Mesodermal cell (in vitro differentiated cells): ENCODE measurements around the gene OR52D1. TPM values are rescaled to one million over a fixed set of nuclear protein-coding genes. Genes with fewer than 3 reads are reported as not detected.

Experiments used
- H3K27ac ChIP-seq: 2 replicates; pipeline ENCODE4 v1.7.0; 2013; ENCODE audit warnings: mild to moderate bottlenecking, low read depth, low read length, moderate library complexity; ENCODE audit not compliant: severe bottlenecking
- H3K36me3 ChIP-seq: 2 replicates; pipeline ENCODE4 v1.7.1; 2013; ENCODE audit warnings: mild to moderate bottlenecking, low read length, moderate library complexity; ENCODE audit not compliant: control insufficient read depth, insufficient read depth
- H3K4me1 ChIP-seq: one replicate; pipeline ENCODE4 v1.7.1; 2013; ENCODE audit warnings: mild to moderate bottlenecking, low read length; ENCODE audit not compliant: insufficient read depth, control insufficient read depth, poor library complexity, severe bottlenecking
- H3K4me3 ChIP-seq: 2 replicates; pipeline ENCODE4 v1.7.0; 2013; ENCODE audit warnings: low read length, control low read depth, mild to moderate bottlenecking; ENCODE audit not compliant: insufficient read depth, poor library complexity, severe bottlenecking; ENCODE audit errors: extremely low read depth
- H3K9me3 ChIP-seq: 2 replicates; pipeline ENCODE4 v1.7.1; 2013; ENCODE audit warnings: mild to moderate bottlenecking, low read length, moderate library complexity; ENCODE audit not compliant: control insufficient read depth
- WGBS, 2 experiments: methylation state at CpG; one replicate each; pipeline ENCODE4 v1.1.5; 2013; ENCODE audit warnings: missing lambda C conversion rate in 2 of 2; ENCODE audit not compliant: insufficient coverage in 2 of 2; 5-methylcytosine and 5-hydroxymethylcytosine counted together
- polyA plus RNA-seq, 2 experiments: library from polyadenylated mRNA; stranded (reverse); fragments of 50-300 nt; gene quantifications; one replicate each; pipeline ENCODE4 v1.2.3, GENCODE V29; 2013

Gene OR52D1
- not detected for polyA plus RNA-seq (2013, experiment 1 of 2)
- not detected for polyA plus RNA-seq (2013, experiment 2 of 2)

GRCh38 chr11:5488385-5488784, at the start of gene OR52D1:
TSS of gene OR52D1 (plus strand) at chr11:5488685. CDS start at chr11:5488707, 22 bp downstream.
- Histone ChIP-seq H3K4me1 (no peaks in the 10 kb centered on the region), H3K9me3 (no peaks in the 10 kb centered on the region), H3K36me3 (no peaks in the 10 kb centered on the region), H3K27ac (no peak within 1 kb of the TSS), H3K4me3 (no peak within 1 kb of the TSS)

DNA sequence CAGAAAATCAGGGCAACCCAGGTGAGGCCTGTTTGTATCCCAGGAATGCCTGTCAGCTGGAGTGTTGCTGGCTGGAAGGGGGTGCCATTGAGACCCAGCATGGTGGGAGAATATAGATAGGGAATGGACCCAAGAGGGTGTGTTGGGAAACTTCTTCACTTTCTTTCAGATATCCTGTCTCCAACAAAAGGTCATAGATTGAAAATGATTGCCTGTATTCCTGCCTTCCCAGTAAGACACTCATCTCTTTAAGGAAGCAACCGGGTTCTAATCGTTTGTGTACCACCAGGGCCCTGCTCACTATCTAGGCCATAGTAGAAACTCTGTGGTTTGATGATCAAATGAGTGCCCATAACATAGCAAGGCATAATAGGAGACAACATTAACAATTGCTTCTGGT, 47.1 kb upstream of the OR52D1 start, which contains the start of gene OR51I1:
Gene OR51I1 (minus strand): TSS at position 101 of the 400 bp plus-strand sequence. CDS start 0 bp downstream, at position 101.
- Histone ChIP-seq H3K4me3 (no peak within 1 kb of the TSS), H3K9me3 (no peaks in the 10 kb centered on the region), H3K4me1 (no peaks in the 10 kb centered on the region), H3K27ac (no peak within 1 kb of the TSS), H3K36me3 (no peaks in the 10 kb centered on the region)
- no CpG with 5 or more reads among the region's 2 CpGs for WGBS, 2 experiments

DNA sequence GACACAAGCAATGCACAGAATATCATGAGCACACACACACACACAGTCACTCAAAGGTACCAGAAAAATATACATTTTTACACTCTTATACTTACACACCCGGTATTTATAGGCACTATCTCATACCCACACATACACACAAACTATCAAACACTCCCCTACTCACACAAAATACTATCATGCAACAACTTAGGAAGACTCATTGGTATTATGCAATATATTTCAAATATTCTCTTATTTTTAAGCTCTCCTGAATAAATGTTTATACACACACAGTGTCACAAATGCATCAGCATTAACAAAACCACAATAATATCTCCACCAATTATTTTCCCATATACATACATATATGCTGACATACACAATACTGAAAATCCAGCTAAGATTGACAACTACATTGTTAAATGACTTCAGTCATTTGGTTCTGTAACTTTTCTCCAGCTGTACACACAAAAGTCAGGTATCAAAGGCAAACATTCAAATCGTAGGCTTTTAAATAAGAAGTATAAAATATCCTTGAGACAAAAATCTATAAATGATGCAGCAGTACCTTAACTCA, 44.6 kb upstream of the OR52D1 start:
- Histone ChIP-seq H3K4me3 (no peak overlapping the region), H3K9me3 (no peaks in the 10 kb centered on the region), H3K4me1 (no peaks in the 10 kb centered on the region), H3K36me3 (no peaks in the 10 kb centered on the region), H3K27ac (no peak overlapping the region)
- 67 to 83% methylated on average over 1 of the region's 2 CpGs for WGBS, 2 experiments

DNA sequence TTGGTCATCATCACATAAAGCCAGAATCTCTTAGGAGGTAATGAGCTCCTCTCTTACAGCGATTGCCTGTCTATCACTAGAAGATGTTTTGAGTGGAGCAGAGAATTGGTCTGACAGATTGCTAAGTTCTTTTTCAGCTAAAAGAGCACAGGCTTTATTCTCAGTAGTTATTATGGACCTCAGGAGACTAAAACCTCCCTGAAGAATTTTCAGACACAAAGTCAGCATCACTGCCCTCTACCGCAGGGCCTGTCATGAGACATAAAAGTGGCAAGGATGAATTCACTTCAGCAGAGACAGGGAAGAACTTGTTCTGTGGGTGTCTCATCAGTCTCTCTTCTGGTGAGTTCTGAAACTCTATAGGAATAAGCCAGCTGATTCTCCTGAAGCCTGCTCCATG, 39.5 kb upstream of the OR52D1 start, which contains the start of gene OR51I2:
Gene OR51I2 (plus strand): TSS at position 301 of the 400 bp plus-strand sequence. CDS start 4,166 bp downstream, outside the sequence.
- Histone ChIP-seq H3K36me3 (no peaks in the 10 kb centered on the region), H3K27ac (no peak within 1 kb of the TSS)
- 100% methylated on average over 1 of the region's 2 CpGs; no CpG with 5 or more reads in 1 of the 2 experiments for WGBS, 2 experiments

GRCh38 chr11:5449432-5449831, 39.1 kb upstream of the OR52D1 start:
- Histone ChIP-seq H3K27ac (no peak overlapping the region), H3K4me3 (no peak overlapping the region), H3K9me3 (no peaks in the 10 kb centered on the region), H3K4me1 (no peaks in the 10 kb centered on the region), H3K36me3 (no peaks in the 10 kb centered on the region)
- WGBS, 2 experiments, result 90 to 100% methylated on average over 1 to 2 of the region's 4 CpGs

More for the DNA sequence above, 39.5 kb upstream of the OR52D1 start, which contains the start of gene OR51I2:
- Histone ChIP-seq H3K9me3 (no peaks in the 10 kb centered on the region), H3K4me1 (no peaks in the 10 kb centered on the region), H3K4me3 (no peak within 1 kb of the TSS)

- Histone ChIP-seq H3K9me3 (no peaks in the 10 kb centered on the region), H3K36me3 (no peaks in the 10 kb centered on the region), H3K4me3 (no peak overlapping the region), H3K4me1 (no peaks in the 10 kb centered on the region), H3K27ac (no peak overlapping the region)
- WGBS, 2 experiments, result 84 to 94% methylated on average over 7 to 14 of the region's 14 CpGs
Measured at GRCh38 chr11:5460983-5461621, 27.4 kb upstream of the OR52D1 start.

DNA sequence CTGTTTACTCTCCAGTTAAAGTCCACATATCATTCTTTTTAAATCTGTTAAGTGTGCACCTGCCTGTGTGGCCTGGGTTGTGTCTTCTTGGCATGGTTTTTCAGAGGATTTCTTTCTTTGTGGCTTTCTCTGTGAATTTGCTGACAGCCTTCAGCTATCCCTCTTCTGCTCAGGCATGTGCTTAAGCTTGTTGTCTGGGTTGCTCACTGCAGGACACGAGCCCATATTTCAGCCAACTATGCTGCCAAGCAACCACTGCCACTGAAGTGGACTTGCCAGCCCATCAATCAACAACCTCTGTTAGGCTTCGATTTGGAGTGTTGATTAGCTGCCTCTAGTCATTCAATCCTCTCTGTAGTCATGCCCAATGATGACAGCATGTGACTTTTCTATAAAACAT, 21.0 kb upstream of the OR52D1 start:
- 60 to 67% methylated on average over 1 to 2 of the region's 2 CpGs for WGBS, 2 experiments
- Histone ChIP-seq H3K9me3 (no peaks in the 10 kb centered on the region), H3K27ac (no peak overlapping the region), H3K4me1 (no peaks in the 10 kb centered on the region), H3K4me3 (no peak overlapping the region), H3K36me3 (no peaks in the 10 kb centered on the region)

DNA sequence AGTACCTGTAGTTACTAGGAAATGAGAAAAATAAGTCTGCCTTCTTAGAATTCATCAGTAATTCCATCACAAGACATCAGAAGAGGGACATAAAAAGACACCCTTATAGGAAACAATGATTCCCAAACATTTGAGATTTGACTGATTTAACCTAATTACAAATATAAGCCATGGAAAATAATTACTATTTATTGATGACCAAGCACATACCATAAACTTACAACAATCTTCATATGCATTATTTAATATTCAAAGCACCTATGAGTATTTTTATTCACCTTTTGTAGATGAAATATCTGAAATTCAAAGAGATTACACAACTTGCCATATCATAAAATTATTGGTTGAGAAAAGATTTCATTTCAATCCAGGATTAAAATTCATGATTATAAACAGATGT, 14.6 kb upstream of the OR52D1 start:
- no peak overlapping the region for H3K4me3 ChIP-seq
- H3K36me3 ChIP-seq, result no peaks in the 10 kb centered on the region
- no peaks in the 10 kb centered on the region for H3K4me1 ChIP-seq
- H3K27ac ChIP-seq, result no peak overlapping the region
- H3K9me3 ChIP-seq, result no peaks in the 10 kb centered on the region

- no peaks in the 10 kb centered on the region for H3K9me3 ChIP-seq
- no peaks in the 10 kb centered on the region for H3K4me1 ChIP-seq
- H3K36me3 ChIP-seq, result no peaks in the 10 kb centered on the region
- H3K4me3 ChIP-seq, result no peak overlapping the region
- no peak overlapping the region for H3K27ac ChIP-seq
- WGBS, 2 experiments, result no CpG with 5 or more reads among the region's 2 CpGs
Measured at GRCh38 chr11:5476186-5476819, 12.2 kb upstream of the OR52D1 start.

DNA sequence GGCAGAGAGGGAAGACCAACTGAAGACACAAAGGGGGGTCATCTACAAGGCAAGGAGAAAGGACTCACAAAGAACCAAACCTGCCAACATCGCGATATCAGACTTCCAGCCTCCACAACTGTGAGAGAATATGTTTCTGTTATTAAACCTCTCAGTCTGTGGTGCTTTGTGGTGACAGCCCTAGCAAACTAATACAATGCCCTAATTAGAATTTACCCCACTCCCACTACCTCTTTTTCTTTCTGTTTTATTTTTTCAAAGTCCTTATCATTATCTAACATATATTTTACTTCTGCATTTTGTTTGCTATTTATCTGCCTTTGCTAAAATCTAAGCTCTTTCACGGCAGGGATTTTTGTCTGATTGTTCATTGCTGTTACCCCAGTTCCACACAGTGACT, 2.5 kb upstream of the OR52D1 start:
- Histone ChIP-seq H3K4me3 (no peak overlapping the region), H3K4me1 (no peaks in the 10 kb centered on the region), H3K9me3 (no peaks in the 10 kb centered on the region), H3K36me3 (no peaks in the 10 kb centered on the region), H3K27ac (no peak overlapping the region)
- WGBS, 2 experiments, result 100% methylated on average over 1 of the region's 3 CpGs; no CpG with 5 or more reads in 1 of the 2 experiments

- WGBS, 2 experiments, result 75 to 100% methylated on average over 1 of the region's 3 CpGs
- Histone ChIP-seq H3K4me1 (no peaks in the 10 kb centered on the region), H3K9me3 (no peaks in the 10 kb centered on the region)
Measured at GRCh38 chr11:5486421-5486820, 2.1 kb upstream of the OR52D1 start.

More at GRCh38 chr11:5486421-5486820, 2.1 kb upstream of the OR52D1 start:
- Histone ChIP-seq H3K27ac (no peak overlapping the region), H3K36me3 (no peaks in the 10 kb centered on the region), H3K4me3 (no peak overlapping the region)
